ENCODE data around the gene TLR7.

- TF ChIP-seq POLR2A (IDR thresholded peaks at IDR 0.05; ENCODE audit: low read depth, low read length) (no peak), CTCF (IDR thresholded peaks at IDR 0.05; ENCODE audit: extremely low read depth in 1 of 2, insufficient read depth in 1 of 2, low read depth in 1 of 2, low read length in 2 of 2) (no peak), POLR2AphosphoS5 (IDR thresholded peaks at IDR 0.05; ENCODE audit: insufficient read depth, low read depth, low read length) (no peak), FOS (IDR thresholded peaks at IDR 0.05; ENCODE audit: borderline replicate concordance, insufficient read depth, low read length) (no peak), GATA2 (IDR thresholded peaks at IDR 0.05; ENCODE audit: insufficient read depth, insufficient read length, low read depth, low read length) (no peak), EZH2 (IDR thresholded peaks at IDR 0.05; ENCODE audit: borderline replicate concordance, low read depth, low read length, severe bottlenecking) (no peak), MYC (IDR thresholded peaks at IDR 0.05; ENCODE audit: low read depth, low read length) (no peak)
- TF ChIP-seq, protein P1, sequence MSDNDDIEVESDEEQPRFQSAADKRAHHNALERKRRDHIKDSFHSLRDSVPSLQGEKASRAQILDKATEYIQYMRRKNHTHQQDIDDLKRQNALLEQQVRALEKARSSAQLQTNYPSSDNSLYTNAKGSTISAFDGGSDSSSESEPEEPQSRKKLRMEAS (IDR thresholded peaks at IDR 0.05; ENCODE audit: insufficient read depth, insufficient read length), result no peak
These were observed 29.0 kb downstream of the TLR7 start for GRCh38 chrX:12895866-12896265.

All from endothelial cell of umbilical vein (primary cell).